Left colon (tissue), 2 donors: ENCODE results near the gene RALGPS1. TPM values are rescaled to one million over a fixed set of nuclear protein-coding genes. Genes with fewer than 3 reads are reported as not detected.
A peak's percentile ranks its signal among the peaks of the same experiment; 100 is the strongest.

Source experiments
- ATAC-seq: fragments of 200-7000 bp; cut with Tn5 transposase; one replicate; pipeline ENCODE4 v1.9.1; 2020; ENCODE audit warnings: mild to moderate bottlenecking, moderate library complexity
- DNase-seq, 2 donors: peaks; one replicate each; pipeline ENCODE4 v3.0.0-alpha.2; 2020
- intact Hi-C, 2 donors: fragments of 100-400 bp; cut with DNase I in 1 of 2; cut with micrococcal nuclease in 1 of 2; formaldehyde crosslinking; loops; one replicate each; pipeline versions ENCODE4 v1.11.2 to v1.14.0; 2022; cut with DNase I, micrococcal nuclease
- long read RNA-seq: library from polyadenylated mRNA; unstranded; transcript quantifications from one replicate; pipeline ENCODE4 v2.0.0, GENCODE V29; 2021
- total RNA-seq, 2 donors: library from RNA; stranded (reverse); fragmentation: NEBNext Ultra II Directional; extraction: Animal tissue kit (Norgen Biotek cat#: 25700); gene quantifications; one replicate each; pipeline ENCODE4 v1.2.1, GENCODE V29; 2021
- donor health status: DM: no; HTN: no; CAD: no.
- donor health status: DM: yes; HTN: yes; CAD: no.

Gene RALGPS1
- 10 to 100 TPM; 32.7 to 46.5 TPM for total RNA-seq
- long read RNA-seq, full-length matches to known transcripts, result 1 of 17 reads
- long read RNA-seq, partial matches to known transcripts, result 6 of 17 reads
- long read RNA-seq, other reads (novel, unspliced or antisense), result 10 of 17 reads

- ATAC-seq (peak; percentile 87), DNase-seq (peak; percentile 95 to 96)
- intact Hi-C loops, result no loop called here
These were observed at the start of gene RALGPS1 for GRCh38 chr9:126914458-126915280. TSS of gene RALGPS1 (plus strand) at chr9:126914782. CDS start at chr9:126962290, 47,508 bp downstream.

- intact Hi-C loops, result no loop called here
- ATAC-seq (no peak), DNase-seq (no peak)
These were observed 45.2 kb upstream of the RALGPS1 start for GRCh38 chr9:126869368-126869767.

DNA sequence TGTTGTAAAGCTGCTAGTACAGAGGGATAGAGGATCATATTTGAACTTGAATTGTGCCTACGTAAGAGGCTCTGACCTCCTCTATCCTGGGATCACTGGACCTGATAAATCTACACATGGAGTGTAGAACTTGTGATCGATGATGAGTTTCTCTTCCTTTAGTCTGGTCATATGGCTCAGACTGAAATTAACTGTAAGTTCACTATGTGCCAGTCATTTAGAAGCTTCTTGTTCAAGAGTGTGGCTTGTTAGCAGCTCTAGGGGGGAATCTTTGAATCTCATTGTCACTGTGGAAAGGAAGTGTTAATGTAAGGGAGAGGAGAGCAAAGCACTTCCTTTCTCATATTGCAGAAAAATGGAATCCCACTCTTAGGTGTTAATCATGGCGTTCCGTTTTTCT is 42.1 kb upstream of the RALGPS1 start:
- ATAC-seq (no peak), DNase-seq (no peak)
- intact Hi-C loops, result no loop called here

GRCh38 chr9:126874546-126875314 is 39.9 kb upstream of the RALGPS1 start:
- no peak for ATAC-seq
- intact Hi-C loops, result no loop called here
- no peak for DNase-seq

- no peak for DNase-seq
- ATAC-seq, result no peak
- intact Hi-C loops, result no loop called here
These were observed 38.6 kb upstream of the RALGPS1 start for GRCh38 chr9:126875756-126876510.

- intact Hi-C loops, result no loop called here
- no peak for ATAC-seq
- DNase-seq, result no peak
These were observed 38.1 kb upstream of the RALGPS1 start for GRCh38 chr9:126876531-126876930.

GRCh38 chr9:126877418-126877817 is 37.2 kb upstream of the RALGPS1 start:
- intact Hi-C loops, result no loop called here
- ATAC-seq (no peak), DNase-seq (no peak)

GRCh38 chr9:126879288-126879687 is 35.3 kb upstream of the RALGPS1 start:
- intact Hi-C loops, result no loop called here
- ATAC-seq (no peak), DNase-seq (no peak)

- intact Hi-C loops, result no loop called here
- no peak for ATAC-seq
- DNase-seq, result no peak
These were observed 34.2 kb upstream of the RALGPS1 start for GRCh38 chr9:126880226-126880946.

DNA sequence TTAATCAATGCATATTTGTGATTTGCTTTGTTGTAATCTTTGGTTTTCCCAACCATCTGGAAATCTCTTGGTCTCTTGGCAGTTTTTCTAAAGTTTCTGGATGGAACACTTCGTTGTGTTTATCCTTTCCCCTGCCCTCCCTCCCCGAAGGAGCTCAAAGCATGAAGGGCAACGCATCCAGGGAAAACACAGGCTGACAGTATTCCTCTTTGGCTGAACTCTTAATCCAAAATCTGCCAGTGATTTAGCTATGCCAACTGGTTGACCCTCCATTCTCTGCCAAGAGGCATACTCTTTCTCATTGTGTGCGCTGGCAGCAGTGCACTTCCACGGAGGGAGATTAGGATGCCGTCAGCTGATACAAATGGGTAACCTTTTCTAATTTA is 33.6 kb upstream of the RALGPS1 start:
- no peak for DNase-seq
- intact Hi-C loops, result no loop called here
- ATAC-seq, result no peak

GRCh38 chr9:126882746-126883145 is 31.8 kb upstream of the RALGPS1 start:
- no peak for ATAC-seq
- DNase-seq, result no peak
- intact Hi-C loops, result no loop called here

DNA sequence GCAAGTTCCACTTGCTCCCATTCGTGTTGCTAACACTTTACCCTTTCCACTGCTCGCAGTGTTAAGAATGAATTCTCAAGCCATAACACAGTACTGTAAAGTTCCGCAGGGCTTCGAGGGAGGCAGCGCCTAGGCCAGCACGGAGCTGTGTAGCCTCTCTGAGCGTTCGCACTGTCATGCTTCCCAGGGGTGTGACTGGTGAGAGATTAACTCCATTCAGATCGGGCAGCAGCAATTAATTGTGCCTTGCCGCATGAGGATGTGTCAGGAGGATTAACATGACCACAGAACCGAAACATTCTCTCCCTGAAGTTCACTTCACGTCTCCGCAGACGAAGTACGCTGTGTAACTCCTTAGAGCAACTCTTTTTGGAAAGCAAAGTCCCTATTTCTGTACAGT is 30.9 kb upstream of the RALGPS1 start:
- no peak for ATAC-seq
- intact Hi-C loops, result no loop called here
- DNase-seq, result no peak

- DNase-seq (no peak), ATAC-seq (no peak)
- intact Hi-C loops, result no loop called here
These were observed 29.4 kb upstream of the RALGPS1 start for GRCh38 chr9:126885131-126885641.

DNA sequence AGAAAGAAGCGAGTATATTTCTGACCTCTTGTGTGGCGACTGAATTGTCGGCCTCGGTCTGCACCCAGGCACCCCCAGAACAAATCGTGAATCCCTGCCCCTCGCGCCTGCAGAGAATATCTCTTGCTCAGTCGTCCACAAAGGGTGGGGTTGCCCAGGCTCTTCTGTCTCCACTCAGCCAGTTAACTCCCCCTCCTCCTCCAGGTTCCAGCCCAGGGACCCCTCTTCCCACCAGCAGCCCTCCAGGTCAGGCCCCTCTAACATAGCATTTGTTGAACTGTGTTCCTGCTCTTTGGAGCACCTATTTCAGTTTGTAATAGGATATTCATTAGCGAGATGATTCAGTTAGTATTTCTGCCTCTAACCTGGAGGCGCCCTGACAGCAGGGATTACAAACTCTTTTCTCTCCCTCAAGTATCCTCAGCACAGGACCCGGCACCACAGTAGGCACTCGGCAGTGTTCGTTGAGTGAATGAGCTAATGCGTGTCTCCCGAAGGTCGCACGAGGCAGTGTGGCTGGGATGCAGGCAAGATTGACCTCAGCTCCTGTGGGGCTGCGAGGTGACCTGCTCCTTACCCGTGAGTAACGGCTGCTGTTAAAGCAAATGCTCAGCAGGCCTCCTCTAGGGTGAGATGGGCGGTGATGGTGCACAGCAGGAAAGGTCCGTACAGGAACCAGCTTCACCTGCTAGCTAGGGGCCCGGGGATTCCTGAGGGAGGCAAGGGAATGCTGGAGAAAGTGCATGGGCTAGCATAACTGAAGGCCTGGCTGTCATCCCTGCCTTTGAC is 28.4 kb upstream of the RALGPS1 start:
- no peak for ATAC-seq

GRCh38 chr9:126886897-126887296 is 27.7 kb upstream of the RALGPS1 start:
- ATAC-seq, result no peak
- DNase-seq, result no peak
- intact Hi-C loops, result no loop called here

More for the DNA sequence above, 28.4 kb upstream of the RALGPS1 start:
- intact Hi-C loops, result no loop called here
- DNase-seq, result no peak

DNA sequence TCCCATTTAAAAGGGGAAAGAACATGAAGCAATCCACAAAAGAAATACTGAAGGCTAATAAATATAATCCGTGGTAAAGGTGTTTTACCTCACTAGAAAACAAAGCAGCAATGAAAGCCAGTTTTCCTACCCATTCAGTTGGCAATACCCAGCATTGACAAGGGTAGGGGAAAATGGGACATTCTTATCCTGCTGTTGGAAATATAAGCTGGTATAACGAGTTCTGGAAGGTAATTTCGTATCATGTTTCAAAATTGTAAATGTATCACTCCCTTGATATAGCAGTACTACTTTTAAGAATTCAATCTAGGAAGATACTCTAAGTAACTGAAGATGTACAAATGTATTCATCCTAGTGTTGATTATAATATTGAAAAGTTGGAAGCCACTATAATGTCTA is 22.9 kb upstream of the RALGPS1 start:
- intact Hi-C loops, result no loop called here
- DNase-seq (no peak), ATAC-seq (no peak)

DNA sequence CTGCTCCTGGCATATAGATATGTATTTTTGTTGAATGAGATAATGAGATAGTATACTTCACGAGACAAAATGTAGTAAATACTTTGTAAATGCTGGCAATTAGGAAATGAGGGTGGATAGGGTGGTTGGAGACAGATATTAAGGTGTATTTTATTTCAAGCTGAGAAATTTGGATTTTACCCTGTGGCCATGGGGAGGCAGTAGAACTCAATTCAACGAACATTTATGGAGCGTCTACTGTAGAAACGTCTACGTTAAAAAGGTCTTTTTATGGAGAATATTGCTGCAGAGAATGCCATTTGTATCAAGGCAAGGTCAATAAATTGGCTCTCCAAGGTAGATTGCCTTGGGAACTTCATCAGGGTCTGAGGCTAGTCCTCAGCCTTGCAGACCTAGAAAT is 21.5 kb upstream of the RALGPS1 start:
- no peak for DNase-seq
- ATAC-seq, result peak; percentile 51
- intact Hi-C loops, result no loop called here
